GM23248 (cell line): ENCODE measurements around the gene ELAVL1. TPM values are rescaled to one million over a fixed set of nuclear protein-coding genes. Genes with fewer than 3 reads are reported as not detected.
"Not testable (repeated sequence)": the region's sequence is repeated elsewhere in the genome, so short reads cannot be mapped to it uniquely, and the experiment has no call there.

Experiments used
- DNase-seq: peaks from one replicate; pipeline ENCODE4 v3.0.0-alpha.2; 2015
- H2AFZ ChIP-seq: fragments of 200-600 bp; sonication (generic); 2 replicates; pipeline ENCODE4 v1.6.1; 2016; ENCODE audit warnings: antibody characterized with exemption
- H3F3A ChIP-seq: fragments of 200-600 bp; sonication (generic); 2 replicates; pipeline ENCODE4 v1.6.1; 2016; ENCODE audit warnings: mild to moderate bottlenecking, antibody characterized with exemption, mixed run types; ENCODE audit not compliant: insufficient read depth
- H3K27ac ChIP-seq: fragments of 200-600 bp; sonication (generic); 2 replicates; pipeline ENCODE4 v1.5.1; 2016; ENCODE audit warnings: mild to moderate bottlenecking
- H3K27me3 ChIP-seq: fragments of 200-600 bp; sonication (generic); replicated peaks from 2 replicates; pipeline ENCODE4 v1.6.1; 2016; ENCODE audit warnings: mild to moderate bottlenecking; ENCODE audit not compliant: insufficient read depth
- H3K36me3 ChIP-seq: fragments of 200-600 bp; sonication (generic); 2 replicates; pipeline ENCODE4 v1.6.1; 2016; ENCODE audit warnings: low read depth, mild to moderate bottlenecking
- H3K4me1 ChIP-seq: fragments of 200-600 bp; sonication (generic); 2 replicates; pipeline ENCODE4 v1.6.1; 2016; ENCODE audit warnings: mild to moderate bottlenecking; ENCODE audit not compliant: insufficient read depth
- H3K4me2 ChIP-seq: fragments of 200-600 bp; sonication (generic); one replicate; pipeline ENCODE4 v1.6.1; 2016; ENCODE audit warnings: mild to moderate bottlenecking; ENCODE audit not compliant: unreplicated experiment
- H3K4me3 ChIP-seq: fragments of 200-600 bp; sonication (generic); 2 replicates; pipeline ENCODE4 v1.5.1; 2016; ENCODE audit warnings: mild to moderate bottlenecking
- H3K79me2 ChIP-seq: fragments of 200-600 bp; sonication (generic); 2 replicates; pipeline ENCODE4 v1.6.1; 2016; ENCODE audit warnings: mild to moderate bottlenecking; ENCODE audit not compliant: insufficient read depth
- H3K9ac ChIP-seq: fragments of 200-600 bp; sonication (generic); 2 replicates; pipeline ENCODE4 v1.6.1; 2016; ENCODE audit warnings: mild to moderate bottlenecking
- H3K9me2 ChIP-seq: fragments of 200-600 bp; sonication (generic); 2 replicates; pipeline ENCODE4 v1.6.1; 2016; ENCODE audit warnings: mixed run types, mild to moderate bottlenecking, moderate library complexity; ENCODE audit not compliant: insufficient read depth
- H3K9me3 ChIP-seq: fragments of 200-600 bp; sonication (generic); one replicate; pipeline ENCODE4 v1.6.1; 2017; ENCODE audit warnings: low read depth
- H4K20me1 ChIP-seq: fragments of 200-600 bp; sonication (generic); 2 replicates; pipeline ENCODE4 v1.6.0; 2016; ENCODE audit not compliant: insufficient read depth
- EZH2 ChIP-seq: fragments of 200-600 bp; sonication (generic); IDR thresholded peaks from 2 replicates; pipeline ENCODE4 v1.6.1; 2018; ENCODE audit warnings: antibody characterized with exemption, mild to moderate bottlenecking; ENCODE audit not compliant: insufficient read depth, poor library complexity, severe bottlenecking
- EZH2phosphoT487 ChIP-seq: fragments of 200-600 bp; sonication (generic); IDR thresholded peaks from 2 replicates; pipeline ENCODE4 v1.6.1; 2018; ENCODE audit warnings: antibody characterized with exemption, moderate library complexity, mild to moderate bottlenecking, low read depth; ENCODE audit not compliant: insufficient read depth
- WGBS, 2 experiments: methylation state at CpG; one replicate each; pipeline ENCODE4 v1.1.6; 2015 to 2017; ENCODE audit warnings: low lambda C conversion rate in 2 of 2, low coverage in 1 of 2; ENCODE audit errors: missing lambda C conversion rate in 2 of 2; 5-methylcytosine and 5-hydroxymethylcytosine counted together
- in situ Hi-C: fragments of 300-500 bp; cut with MboI; formaldehyde crosslinking; loops from 2 replicates; pipeline ENCODE4 v1.15.0; 2020
- polyA plus RNA-seq: library from polyadenylated mRNA; unstranded; fragments of >200 nt; fragmentation: Nextera tagmentation; extraction: Ambion mirVana; gene quantifications from 2 replicates; pipeline ENCODE4 v1.2.1, GENCODE V29; 2016
- total RNA-seq: library from RNA; depleted of rRNA; stranded (reverse); fragments of >200 nt; shearing (Covaris generic); gene quantifications from 2 replicates; pipeline ENCODE4 v1.2.3, GENCODE V29; 2014

ELAVL1 gene
- total and polyA plus RNA-seq, 2 experiments from 2014 or later: 48.1 to 78.9 TPM

DNA sequence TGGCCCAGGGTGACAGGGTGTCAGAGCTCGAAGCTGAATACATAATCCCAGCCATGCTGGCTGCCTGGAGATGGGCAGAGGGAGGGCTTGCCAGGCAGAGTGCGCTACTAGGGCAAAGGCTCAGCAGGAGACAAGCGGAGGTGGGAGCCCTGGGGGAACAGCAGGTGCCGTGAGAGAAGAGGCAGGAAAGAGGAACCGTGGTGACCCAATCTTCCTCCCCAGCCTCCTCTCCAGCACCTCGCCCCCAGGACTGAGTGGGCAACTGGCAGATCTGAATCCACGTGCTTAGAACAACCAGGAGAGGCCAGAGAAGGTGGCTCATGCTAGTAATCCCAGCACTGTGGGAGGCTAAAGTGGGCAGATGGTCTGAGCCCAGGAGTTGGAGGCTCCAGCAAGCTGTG, 36.1 kb upstream of the ELAVL1 start:
- in situ Hi-C loops: no loop called here
- WGBS, 2 experiments: 62 to 66% methylated on average over 7 of the region's 7 CpGs
- no peaks in the 10 kb centered on the region for H3K9me2 ChIP-seq
- no peak for TF ChIP-seq EZH2
- H3K9me3 ChIP-seq: no peaks in the 10 kb centered on the region
- H3K36me3 ChIP-seq: no peaks in the 10 kb centered on the region
- no peaks in the 10 kb centered on the region for H3K27me3 ChIP-seq
- no peak overlapping the region for H3K9ac ChIP-seq
- H3K27ac ChIP-seq: no peak overlapping the region
- no peak overlapping the region for H3K4me3 ChIP-seq
- H4K20me1 ChIP-seq: no peaks in the 10 kb centered on the region
- no peaks in the 10 kb centered on the region for H3K79me2 ChIP-seq
- H3K4me2 ChIP-seq: no peak overlapping the region
- no peaks in the 10 kb centered on the region for H3F3A ChIP-seq
- no peak overlapping the region for H2AFZ ChIP-seq
- H3K4me1 ChIP-seq: no peaks in the 10 kb centered on the region
- DNase-seq: no peak

DNA sequence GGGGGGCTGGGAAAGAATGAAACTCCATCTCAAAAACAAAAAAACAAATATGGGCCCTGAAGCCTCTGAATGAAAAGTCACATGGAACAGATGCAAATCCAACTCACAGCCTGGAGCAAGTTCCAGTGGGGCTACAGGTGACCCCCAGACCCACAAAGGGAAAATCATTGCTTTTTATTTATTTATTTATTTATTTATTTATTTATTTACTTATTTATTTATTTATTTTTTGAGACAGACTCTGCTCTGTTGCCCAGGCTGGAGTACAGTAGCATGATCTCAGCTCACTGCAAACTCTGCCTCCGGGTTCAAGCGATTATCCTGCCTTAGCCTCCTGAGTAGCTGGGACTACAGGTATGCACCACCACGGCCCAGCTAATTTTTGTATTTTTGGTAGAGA, 33.8 kb upstream of the ELAVL1 start:
- Histone ChIP-seq H3K27me3 (no peaks in the 10 kb centered on the region; the same call in 1 of the 2 replicates), H3K4me1 (no peaks in the 10 kb centered on the region), H3K27ac (no peak overlapping the region), H3K4me3 (no peak overlapping the region), H3K79me2 (no peaks in the 10 kb centered on the region), H2AFZ (no peak overlapping the region), H3K4me2 (no peak overlapping the region), H3K9me3 (no peaks in the 10 kb centered on the region), H3K9ac (no peak overlapping the region), H4K20me1 (no peaks in the 10 kb centered on the region), H3K9me2 (no peaks in the 10 kb centered on the region), H3K36me3 (no peaks in the 10 kb centered on the region), H3F3A (no peaks in the 10 kb centered on the region)
- no peak for DNase-seq
- 81 to 82% methylated on average over 3 of the region's 3 CpGs for WGBS, 2 experiments
- in situ Hi-C loops: no loop called here
- TF ChIP-seq EZH2: no peak
- TF ChIP-seq EZH2phosphoT487: no peak

DNA sequence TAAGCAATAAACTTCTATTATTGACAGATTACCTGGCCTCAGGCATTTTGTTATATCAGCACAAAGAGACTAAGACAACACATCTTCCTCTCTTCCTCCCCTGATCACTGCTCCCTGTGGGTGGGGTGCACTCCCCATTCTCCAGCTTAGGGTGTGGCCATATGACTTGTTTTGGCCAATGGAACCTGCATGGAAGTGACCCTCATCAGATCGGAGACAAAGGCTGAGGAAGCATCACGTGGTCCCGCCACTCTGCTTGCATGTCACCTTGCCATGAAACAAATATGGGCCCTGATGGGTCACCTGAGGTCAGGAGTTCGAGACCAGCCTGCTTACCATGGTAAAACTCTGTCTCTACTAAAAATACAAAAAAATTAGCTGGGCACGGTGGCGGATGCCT, 33.4 kb upstream of the ELAVL1 start:
- TF ChIP-seq EZH2phosphoT487: no peak
- no peak for TF ChIP-seq EZH2
- in situ Hi-C loops: no loop called here
- H3F3A ChIP-seq: no peaks in the 10 kb centered on the region
- H3K27me3 ChIP-seq: no peaks in the 10 kb centered on the region; the same call in 1 of the 2 replicates
- H3K4me3 ChIP-seq: no peak overlapping the region
- 39 to 53% methylated on average over 6 of the region's 6 CpGs for WGBS, 2 experiments
- H3K4me1 ChIP-seq: no peaks in the 10 kb centered on the region
- H3K27ac ChIP-seq: no peak overlapping the region
- H3K9me3 ChIP-seq: no peaks in the 10 kb centered on the region
- DNase-seq: no peak
- no peaks in the 10 kb centered on the region for H3K36me3 ChIP-seq
- no peaks in the 10 kb centered on the region for H3K9me2 ChIP-seq
- H3K4me2 ChIP-seq: no peak overlapping the region
- H3K79me2 ChIP-seq: no peaks in the 10 kb centered on the region
- no peak overlapping the region for H2AFZ ChIP-seq
- H4K20me1 ChIP-seq: no peaks in the 10 kb centered on the region
- H3K9ac ChIP-seq: no peak overlapping the region

DNA sequence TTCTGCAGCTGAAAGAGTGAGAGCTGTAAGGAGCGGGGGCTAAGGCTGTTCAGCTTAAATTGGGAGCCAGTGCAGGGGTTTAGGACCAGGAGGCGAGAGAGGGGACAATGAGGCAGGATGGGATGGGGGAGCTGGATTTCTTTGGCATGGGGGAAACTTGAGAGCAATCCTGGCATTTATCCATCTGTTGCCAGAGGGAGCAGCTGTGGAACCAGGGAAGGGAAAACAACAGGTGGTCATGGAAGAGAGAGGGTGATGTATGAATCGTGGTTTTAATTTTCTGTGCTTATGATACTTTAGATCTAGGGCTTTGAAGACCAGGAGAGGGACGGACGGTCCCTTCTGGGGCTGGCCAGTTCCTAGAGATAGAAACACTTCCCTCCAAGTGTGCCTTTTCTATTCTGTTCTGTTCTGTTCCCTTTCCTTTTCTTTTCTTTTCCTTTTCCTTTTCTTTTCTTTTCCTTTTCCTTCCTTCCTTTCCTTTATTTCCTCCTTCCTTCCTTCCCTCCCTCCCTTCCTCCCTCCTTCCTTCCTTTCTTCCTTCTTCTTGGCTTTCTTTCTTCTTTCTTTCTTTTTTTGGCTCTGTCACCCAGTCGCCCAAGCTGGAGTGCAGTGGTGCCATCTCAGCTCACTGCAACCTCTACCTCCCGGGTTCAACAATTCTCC, 31.1 kb upstream of the ELAVL1 start:
- no peak for DNase-seq
- in situ Hi-C loops: no loop called here

DNA sequence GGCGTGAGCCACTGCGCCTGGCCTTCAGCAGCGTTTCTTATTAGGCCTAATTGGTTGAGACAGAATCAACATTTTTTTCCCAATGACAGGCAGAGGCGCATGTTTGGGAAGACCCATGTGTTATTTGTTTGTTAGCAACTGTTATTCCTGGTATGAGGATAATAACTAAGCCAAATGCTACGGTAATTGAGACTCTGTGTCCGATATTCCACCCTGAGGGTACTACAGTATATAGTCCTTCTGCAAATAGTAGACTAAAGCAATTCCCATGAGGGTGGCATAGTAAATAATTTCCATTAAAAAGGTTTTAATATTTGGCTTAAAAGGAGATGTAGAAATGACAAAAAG, 28.7 kb upstream of the ELAVL1 start:
- no peak for TF ChIP-seq EZH2
- TF ChIP-seq EZH2phosphoT487: no peak
- Histone ChIP-seq H3F3A (no peaks in the 10 kb centered on the region), H3K36me3 (no peaks in the 10 kb centered on the region), H3K79me2 (no peaks in the 10 kb centered on the region), H3K4me3 (no peak overlapping the region), H3K9ac (no peak overlapping the region), H4K20me1 (no peaks in the 10 kb centered on the region), H3K9me3 (no peaks in the 10 kb centered on the region), H2AFZ (no peak overlapping the region), H3K9me2 (no peaks in the 10 kb centered on the region), H3K27ac (no peak overlapping the region), H3K27me3 (no peaks in the 10 kb centered on the region; the same call in 1 of the 2 replicates), H3K4me2 (no peak overlapping the region), H3K4me1 (0 out of 2 replicates have a peak, but pooled peaks cover 2% of the 10 kb centered on the region)
- DNase-seq: no peak
- in situ Hi-C loops: no loop called here
- 23 to 24% methylated on average over 6 of the region's 6 CpGs for WGBS, 2 experiments

More for the DNA sequence above, 31.1 kb upstream of the ELAVL1 start:
- H4K20me1 ChIP-seq: no peaks in the 10 kb centered on the region
- H3K79me2 ChIP-seq: no peaks in the 10 kb centered on the region
- no peaks in the 10 kb centered on the region; the same call in 1 of the 2 replicates for H3K27me3 ChIP-seq
- no peak overlapping the region for H3K9ac ChIP-seq
- no peak overlapping the region for H3K4me2 ChIP-seq
- no peaks in the 10 kb centered on the region for H3K9me3 ChIP-seq
- H3K4me3 ChIP-seq: no peak overlapping the region
- no peak for TF ChIP-seq EZH2phosphoT487
- no peak for TF ChIP-seq EZH2
- no peaks in the 10 kb centered on the region for H3K36me3 ChIP-seq
- WGBS, 2 experiments: 33 to 39% methylated on average over 7 of the region's 7 CpGs
- H2AFZ ChIP-seq: no peak overlapping the region
- H3K9me2 ChIP-seq: no peaks in the 10 kb centered on the region
- H3K27ac ChIP-seq: no peak overlapping the region
- no peaks in the 10 kb centered on the region for H3K4me1 ChIP-seq
- no peaks in the 10 kb centered on the region for H3F3A ChIP-seq

DNA sequence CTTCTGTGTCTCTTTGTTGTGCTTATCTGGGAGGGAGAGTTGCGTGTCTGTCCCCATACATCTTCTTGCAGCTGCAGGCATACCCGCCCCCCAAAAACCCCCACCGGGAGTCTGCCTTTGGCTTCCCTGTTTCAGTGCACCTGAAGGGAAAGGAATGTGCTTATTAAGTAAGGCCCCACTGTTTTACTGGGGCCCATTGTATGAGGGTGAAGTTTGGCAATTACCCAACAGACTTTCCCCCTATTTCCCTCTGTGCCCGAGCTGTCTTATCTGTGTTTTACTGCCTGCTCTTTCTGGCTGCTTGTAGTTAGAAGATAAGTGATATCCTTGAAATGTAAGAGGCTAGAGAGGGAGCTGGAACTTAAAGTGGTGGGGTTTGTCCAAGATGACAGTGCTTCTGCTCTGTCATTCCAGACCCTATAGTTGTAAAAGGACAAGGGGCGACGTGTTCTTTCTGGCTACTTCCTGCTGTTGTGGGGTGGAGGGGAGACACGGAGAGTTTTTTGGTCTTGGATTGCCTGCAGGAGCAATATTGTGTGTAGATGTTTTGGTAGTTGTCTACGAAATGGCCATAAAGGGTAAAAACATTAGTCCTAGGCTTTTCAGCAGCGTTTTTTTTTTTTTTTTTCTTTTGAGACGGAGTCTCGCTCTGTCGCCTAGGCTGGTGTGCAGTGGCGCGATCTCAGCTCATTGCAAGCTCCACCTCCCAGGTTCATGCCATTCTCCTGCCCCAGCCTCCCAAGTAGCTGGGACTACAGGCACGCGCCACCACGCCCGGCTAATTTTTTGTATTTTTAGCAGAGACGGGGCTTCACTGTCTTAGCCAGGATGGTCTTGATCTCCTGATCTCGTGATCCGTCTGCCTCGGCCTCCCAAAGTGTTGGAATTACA, 28.1 kb upstream of the ELAVL1 start:
- H3K27me3 ChIP-seq, H4K20me1 ChIP-seq, H3K4me3 ChIP-seq, in situ Hi-C loops, H3K36me3 ChIP-seq, DNase-seq, H3K9me3 ChIP-seq, H3K9ac ChIP-seq, H3K9me2 ChIP-seq, H3F3A ChIP-seq, H3K27ac ChIP-seq, H3K79me2 ChIP-seq, H2AFZ ChIP-seq, H3K4me1 ChIP-seq, H3K4me2 ChIP-seq: not testable (repeated sequence)
- WGBS, 2 experiments: 47 to 55% methylated on average over 22 of the region's 22 CpGs
